ENCODE data around the gene DGKE.

DGKE gene

DNA sequence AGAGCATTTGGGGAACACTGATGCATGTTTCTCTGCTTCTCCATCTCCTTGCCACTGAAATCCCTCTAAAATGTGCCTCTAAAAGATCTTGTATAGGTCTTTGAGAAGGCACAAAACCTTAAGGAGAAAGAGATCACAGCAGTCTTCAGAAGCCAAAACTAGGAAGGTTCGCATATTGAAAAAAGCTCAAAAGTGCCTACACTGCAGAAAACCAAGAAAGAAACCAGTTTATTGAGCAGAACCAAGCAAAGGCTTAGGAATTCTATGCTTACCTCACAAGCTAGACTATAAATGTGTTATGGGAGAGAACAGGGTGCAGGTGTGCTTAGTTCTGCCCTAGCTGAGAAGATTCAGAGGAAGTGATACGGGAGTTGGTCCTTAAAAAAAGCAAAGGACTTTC is 16.6 kb downstream of the DGKE start:
- no peak for DNase-seq (ENCODE audit: low spot score)

DNA sequence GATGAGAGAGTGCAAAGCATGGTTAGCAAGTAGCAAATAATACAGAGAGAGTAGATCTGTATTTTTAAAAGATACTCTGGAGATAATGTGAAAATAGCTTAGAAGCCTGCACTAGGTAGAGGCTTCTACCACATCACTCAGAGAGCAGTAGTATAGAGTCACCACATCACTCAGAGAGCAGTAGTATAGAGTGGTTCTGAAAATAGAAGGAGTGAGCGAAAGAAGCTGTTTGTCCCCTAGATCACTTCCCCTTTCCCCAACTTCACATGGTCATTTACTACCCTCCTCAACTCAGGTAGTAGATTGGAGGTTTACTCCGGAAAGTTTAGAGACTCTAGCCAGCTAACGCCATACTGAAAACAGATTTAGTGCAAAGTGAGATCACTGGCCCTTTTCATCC is 17.1 kb downstream of the DGKE start:
- no peak for DNase-seq (ENCODE audit: low spot score)

DNA sequence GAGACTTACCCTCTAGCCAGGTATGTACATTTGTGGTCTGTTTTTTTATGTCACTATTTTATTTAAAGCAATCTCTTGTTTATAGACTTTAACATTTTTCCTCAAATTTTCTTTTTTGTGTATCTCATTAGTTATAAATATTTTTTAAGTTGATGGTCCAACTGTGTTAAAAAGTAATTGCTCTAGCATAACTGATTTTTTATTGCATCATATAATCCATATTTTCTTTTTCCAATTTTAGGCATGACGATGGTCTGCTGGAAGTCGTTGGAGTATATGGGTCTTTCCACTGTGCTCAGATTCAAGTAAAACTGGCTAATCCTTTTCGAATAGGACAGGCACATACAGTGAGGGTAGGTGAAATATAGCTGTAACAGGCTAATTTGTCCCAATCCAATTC is 27.9 kb downstream of the DGKE start:
- DNase-seq (ENCODE audit: low spot score), result no peak

DNA sequence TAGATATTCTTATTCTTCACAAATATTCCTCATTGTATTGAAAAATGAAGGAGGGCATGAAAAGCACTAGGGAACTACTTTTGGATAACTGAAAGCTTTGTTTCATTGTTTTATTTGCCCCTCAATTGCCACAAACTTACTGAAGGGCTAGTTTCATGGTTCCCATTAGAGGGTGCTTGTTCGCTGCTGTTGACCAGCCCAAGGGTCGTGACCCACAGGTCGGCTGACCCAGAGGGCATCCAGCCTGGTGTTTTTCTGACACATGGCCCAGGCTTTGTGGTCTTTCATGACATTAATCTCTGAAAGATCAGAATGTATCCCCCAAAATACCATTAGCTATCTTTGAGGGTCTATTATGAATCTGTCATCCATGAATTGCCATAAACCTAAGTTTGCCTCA is 30.0 kb downstream of the DGKE start:
- DNase-seq (ENCODE audit: low spot score), result no peak

DNA sequence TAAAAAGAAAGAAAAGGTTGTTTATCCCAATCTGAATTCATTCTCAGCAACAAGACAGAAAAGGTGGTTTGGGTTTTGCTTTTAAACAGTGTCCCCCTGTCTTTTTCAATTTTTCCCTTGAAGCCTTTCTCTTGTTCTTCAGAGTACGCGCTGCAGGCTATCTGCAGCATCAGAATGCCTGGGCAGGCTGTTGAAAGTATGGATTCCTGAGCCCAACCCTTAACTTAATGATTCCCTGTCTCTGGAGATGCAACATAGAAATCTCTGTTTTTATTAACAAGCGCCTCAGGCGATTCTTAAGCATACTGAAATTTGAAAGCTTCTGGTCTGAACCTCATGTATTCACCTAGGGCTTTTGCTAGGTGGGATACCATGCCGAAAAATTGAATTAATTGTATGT is 32.1 kb downstream of the DGKE start:
- DNase-seq (ENCODE audit: low spot score), result no peak

DNA sequence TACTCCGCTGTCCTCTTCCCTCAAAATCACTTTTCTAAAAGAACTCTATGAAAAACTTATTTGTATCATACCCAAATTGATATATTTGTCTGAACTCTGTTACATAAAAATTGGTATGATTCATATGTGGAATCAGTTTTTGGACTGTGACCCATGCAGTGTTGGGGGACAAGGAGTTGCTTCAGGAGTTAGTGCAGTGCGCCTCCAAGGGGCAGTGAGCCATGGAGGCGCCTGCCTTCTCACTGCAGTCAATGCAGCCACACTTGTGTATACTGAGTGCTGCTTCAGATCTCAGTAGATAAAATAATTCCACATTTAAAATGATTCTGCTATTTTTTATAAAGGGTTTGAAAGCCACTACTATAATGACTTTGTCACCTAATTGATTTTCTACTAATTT is 32.5 kb downstream of the DGKE start:
- DNase-seq (ENCODE audit: low spot score), result no peak

DNA sequence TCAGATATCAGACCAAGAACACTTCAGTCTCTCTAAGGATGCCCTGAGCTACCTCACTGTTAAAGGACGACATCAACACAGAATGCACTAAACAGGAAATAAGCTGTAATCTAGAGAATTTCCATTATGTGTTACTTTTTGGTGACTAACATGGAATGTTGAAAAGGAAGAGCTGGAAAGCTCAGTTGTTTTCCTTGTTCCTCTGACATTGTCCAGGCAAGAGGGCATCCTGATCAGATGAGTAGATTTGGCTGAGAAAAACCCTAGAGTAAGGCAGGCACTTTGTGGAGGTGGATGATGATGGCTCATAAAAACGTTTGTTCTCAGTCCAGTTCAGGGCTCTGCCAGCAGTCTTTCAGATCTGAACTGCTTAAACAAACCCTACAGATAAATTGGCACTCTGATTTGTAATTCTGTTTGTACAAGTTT is 34.0 kb downstream of the DGKE start:
- DNase-seq (ENCODE audit: low spot score), result peak; percentile 11

DNA sequence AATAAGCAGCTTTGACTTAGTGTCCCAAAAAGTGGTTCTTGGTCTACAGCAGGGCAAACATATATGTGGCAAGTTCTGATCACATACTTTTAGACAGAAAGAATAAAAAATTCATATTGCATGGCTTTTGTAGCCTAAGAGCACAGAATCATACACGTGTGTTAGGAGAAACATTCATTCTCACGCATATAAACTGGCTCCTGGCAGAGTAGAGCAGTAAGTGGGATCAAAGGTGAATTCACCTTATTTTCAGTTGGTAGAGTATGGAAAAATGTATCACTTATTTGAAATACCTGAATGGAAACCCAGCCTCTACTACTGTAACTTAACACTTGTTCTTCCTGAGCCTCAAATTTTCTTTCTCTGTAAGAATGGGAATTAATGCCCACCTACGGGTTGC is 34.8 kb downstream of the DGKE start:
- DNase-seq (ENCODE audit: low spot score), result no peak

DNA sequence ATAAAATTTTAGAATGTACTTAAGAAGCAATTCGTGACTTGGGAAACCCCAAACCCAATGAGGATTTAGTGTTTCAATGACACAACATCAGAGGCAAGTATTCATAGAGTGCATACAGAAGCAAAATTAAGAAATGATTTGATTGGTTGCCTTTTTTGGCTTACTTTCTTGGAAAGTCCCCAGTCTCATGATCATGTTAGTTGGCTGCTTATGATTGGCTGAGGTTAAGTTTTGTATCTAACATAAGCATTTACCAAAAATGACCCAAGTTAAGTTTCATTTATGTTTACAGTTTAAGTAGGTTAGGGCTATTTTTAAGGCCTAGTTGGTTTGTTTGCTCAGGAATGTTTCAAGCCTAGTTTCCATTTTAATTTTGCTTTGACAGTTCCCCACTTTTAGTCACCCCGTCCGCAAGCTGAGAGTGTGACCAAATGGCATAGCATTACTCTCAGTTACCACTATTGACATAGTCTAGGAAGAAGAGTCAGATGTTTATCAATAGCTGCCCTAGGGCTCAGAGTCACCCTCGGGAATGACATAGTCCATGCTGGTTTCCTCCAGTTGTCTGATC is 36.2 kb downstream of the DGKE start:
- no peak for DNase-seq (ENCODE audit: low spot score)

DNA sequence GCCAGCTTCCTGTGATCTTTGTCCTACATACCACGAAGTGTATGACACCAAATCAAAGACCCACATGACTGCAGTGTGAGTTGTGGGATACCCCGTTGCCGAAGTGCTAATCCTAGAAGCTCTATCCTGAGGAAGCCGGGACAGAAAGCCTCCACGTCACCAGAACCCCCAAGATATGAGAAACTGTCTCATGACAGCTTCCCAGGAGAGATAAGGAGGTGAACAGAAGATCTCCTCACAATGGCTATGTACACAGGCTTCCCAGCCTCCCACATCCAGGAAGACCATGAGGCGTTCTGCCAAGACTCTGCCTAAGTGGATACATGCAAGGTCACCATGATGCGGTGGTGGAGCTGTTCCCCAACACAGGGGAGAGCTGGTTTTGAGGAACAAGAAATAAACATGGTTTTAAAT is 42.8 kb downstream of the DGKE start:
- no peak for DNase-seq (ENCODE audit: low spot score)

DNA sequence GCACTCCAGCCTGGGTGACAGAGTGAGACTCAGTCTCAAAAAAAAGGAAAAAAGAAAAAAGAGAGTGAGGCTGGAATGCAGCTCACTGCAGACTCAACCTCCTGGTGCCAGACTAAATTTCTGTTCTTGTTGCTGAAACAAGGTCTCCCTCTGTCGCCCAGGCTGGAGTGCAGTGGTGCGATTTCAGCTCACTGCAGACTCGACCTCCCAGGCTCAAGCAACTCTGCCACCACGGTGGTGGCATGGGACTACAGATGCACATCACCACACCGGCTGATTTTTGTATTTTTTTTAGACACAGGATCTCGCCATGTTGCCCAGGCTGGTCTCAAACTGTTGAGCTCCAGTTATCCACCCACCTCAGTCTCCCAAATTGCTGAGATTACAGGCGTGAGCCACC is 45.3 kb downstream of the DGKE start:
- DNase-seq (ENCODE audit: low spot score), result no peak

DNA sequence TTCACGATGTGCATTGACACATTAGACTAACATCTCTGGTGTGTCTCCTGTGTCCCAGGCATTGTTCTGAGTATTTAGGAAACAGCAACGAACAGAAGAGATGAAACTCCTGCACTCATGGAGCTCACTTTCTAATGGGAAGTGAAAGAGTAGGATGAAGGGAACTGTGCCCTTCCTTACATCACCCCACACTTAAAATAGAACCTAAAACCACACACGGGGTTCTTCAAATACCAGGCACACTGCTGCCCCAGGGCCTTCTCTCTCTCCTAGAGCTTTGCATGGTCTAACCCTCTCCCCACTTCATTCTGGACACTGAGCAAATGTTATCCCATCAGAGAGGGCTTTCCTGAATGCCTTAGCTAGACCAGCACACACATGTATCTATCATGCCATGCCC is 46.2 kb downstream of the DGKE start:
- DNase-seq (ENCODE audit: low spot score), result no peak

DNA sequence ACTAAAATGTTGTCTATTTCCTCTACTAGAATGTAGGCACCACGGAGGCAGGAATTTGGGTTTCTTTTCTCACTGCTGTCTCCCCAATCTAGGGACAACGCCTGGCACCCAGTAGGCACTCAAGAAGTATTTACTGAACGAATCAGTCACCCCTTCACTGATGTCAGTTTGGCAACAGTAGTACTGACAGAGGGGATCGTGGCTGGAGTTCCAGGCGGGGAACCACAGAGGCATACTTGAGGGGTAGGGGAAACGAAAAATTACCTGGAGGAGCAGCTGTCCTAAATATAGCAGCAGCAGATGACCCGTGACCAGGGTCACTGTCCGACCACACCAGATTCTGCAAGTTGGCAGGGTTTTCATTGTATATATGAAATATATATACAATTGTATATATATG is 46.6 kb downstream of the DGKE start:
- no peak for DNase-seq (ENCODE audit: low spot score)

DNA sequence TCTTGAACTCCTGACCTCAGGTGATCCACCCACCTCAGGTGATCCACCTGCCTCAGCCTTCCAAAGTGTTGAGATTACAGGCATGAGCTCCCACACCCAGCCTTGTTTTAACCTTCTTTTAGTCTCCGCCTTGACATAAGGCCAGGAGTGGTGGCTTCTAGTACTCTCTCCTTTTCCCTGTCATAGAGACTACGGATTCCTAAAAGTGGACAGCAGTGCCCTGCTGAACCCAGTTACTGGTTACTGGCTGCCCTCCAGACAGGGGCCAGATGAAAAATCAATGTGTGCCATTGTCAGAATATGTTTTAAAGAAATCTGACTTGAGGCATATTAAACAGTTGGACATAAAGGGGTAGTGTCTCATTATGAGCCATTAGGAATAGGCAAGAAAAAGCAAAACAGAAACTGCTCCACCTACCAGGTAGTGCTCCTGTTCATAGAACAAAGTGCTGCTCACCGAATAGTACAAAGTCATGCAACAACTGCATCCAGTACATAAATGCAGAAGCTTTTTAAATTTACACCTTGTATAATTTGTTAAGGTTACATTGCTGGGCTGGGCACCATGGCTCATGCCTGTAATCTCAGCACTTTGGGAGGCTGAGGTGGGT is 47.8 kb downstream of the DGKE start:
- DNase-seq (ENCODE audit: low spot score), result no peak

DNA sequence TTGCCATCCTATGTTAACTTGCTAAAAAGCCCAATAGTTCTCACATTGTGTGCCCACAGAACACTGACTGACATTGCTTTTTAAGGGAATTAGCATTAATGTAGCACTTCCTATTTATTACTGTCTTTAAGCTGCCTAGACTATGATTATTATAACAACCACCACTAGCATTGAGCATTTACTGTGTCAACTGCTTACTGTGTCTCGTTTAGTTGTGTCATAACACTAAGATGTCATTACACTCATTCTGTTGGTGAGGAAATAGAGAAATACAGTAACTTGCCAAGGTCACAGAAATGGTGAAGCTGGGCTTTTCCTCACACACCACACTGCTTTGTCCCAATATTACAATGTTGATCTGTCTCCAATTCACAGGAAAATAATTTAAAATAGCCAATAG is 49.7 kb downstream of the DGKE start:
- no peak for DNase-seq (ENCODE audit: low spot score)

DNA sequence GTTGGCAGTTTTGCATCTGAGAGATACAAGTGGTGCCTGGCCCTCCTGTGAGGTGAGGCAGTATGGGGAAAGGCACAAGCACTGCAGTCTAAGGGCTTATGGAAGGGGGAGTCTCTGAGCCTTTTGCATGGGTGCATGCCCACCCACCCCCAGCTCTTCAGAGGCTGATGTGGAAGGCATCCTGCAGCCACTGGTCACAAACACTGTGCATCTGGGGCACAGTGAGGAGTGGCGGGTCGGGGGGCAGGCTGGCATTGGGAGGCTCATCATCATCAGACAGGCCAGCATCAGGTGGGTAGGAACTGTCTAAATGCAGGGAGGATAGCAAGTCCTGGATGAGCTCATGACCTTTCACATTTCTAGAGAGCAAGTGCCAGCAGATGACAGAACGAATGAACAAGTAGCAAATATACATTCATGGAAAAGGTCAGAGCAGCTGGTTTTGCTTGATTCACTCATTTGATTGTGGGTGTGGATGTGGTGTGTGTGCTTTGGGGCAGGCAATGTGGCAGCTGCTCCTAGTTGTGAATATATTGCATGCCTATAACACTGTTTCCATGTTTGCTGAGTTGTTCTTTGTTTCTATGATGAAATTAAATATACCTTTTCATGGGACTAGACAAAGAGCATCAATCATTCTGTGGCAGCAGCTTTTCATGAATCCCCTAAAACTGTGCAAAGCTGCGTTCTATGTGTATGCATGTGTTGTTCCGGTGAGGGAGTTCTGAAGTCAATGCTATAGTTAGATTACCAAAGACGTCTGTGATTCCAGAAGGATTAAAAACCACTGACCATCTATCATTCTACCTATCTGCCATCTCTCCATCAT is 50.7 kb downstream of the DGKE start:
- no peak for DNase-seq (ENCODE audit: low spot score)

DNA sequence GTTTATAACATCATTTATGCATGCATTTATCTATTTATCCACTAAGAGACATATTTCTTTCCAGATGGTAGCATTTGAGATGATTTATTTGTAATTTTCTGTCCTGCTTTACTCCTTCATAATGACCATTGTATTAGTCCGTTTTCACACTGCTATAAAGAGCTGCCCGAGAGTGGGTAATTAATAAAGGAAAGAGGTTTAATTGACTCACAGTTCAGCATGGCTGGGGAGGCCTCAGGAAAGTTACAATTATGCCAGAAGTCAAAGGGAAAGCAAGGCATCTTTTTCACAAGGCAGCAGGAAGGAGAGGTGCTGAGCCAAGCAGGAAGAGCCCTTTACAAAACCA is 51.3 kb downstream of the DGKE start:
- DNase-seq (ENCODE audit: low spot score), result no peak

DNA sequence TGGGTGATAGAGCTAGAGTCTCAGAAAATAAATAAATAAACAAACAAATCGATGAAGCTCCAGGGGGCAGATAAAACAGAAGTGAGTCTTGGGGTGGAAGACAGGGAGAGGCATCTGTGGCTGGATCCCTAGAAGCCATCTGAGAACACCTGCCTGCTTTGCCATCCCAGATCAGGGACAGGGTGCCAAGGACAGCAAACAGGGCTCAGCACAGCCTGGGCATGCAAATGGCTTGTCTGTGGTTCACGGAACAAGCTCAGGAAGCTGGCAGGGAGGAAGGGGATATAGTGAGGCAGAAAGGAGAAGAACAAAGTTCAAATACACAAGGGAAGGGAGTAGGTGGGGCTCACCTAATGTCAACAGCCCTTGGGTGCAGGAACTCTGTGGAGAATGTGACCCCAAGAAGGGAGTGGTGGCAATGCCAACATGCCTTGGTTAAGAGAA is 52.4 kb downstream of the DGKE start:
- no peak for DNase-seq (ENCODE audit: low spot score)

DNA sequence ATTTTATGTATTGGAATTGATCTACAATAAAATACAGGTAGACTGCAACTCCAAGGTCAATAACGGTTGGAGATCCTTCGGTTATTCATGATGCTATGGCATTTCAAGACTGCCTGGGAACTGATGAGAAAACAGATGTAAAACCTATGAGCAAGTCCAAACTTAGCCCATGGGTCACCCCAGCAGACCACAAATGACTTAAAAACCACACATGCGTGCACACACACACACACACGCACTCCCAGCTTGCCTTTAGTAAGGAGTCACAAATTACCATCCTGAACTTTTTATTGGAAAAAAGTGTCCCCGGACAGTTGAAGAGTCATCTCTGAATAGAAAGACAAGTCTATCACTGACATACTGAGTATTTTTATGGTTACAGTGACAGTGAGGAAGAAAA is 53.2 kb downstream of the DGKE start:
- no peak for DNase-seq (ENCODE audit: low spot score)

DNA sequence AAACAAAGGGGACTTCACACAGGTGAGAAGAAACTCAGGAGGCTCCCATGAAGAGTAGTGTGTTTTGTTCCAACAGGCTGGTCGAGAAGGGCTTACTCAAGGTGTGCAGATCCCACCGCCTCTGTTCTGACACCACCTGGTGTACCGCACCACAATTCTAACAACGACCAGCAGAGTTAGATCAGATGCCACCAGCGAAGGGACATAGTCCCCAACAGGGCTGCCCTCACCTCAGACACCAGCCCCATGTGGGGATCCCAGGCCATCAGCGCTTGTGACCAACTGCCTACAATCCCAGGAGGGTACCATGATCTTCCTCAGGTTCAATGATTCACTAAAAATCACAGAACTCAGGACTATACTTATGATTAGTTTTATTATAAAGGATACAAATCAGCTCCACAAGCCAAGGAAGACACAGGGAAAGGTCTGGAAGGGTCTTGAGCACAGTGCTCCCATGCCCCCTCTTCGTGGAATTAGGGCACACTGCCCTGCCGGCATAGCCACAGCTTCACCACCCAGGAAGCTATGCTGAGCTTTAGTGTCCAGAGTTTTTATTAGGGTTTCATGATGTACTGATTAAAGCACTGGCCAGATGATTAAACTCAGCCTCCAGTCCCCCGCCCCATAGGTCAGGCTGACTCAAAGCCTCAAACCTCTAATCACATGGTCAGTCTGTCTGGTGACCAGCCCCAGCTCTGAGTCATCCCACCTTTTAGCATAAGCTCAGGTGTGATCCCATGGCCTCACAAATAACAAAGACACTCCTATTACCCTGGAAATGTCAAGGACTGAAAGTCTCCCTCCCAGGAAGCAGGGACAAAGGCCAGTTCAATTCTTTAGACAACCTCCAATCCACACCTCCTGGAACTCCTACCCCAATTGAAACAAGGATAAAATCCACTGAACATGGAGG is 53.9 kb downstream of the DGKE start:
- no peak for DNase-seq (ENCODE audit: low spot score)

DNA sequence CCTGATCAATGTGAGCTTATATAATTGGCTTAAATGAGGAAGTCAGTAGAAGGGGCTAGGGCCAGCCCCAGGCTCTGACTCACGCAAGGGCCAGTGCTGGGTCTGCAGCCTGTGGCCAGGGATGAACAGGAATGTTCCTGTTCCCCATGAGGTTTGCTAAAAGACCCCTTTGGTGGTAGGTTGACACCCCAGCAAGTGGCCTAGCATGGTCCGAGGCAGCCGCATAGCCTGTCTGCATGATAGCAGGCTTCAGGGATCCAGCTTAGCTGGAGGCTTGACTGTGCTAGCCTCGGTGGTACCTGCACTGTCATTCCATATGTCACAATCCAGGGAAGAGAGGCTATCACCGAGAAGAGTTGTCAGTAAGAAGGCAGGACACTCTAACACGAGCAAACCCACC is 56.4 kb downstream of the DGKE start:
- DNase-seq (ENCODE audit: low spot score), result no peak

DNA sequence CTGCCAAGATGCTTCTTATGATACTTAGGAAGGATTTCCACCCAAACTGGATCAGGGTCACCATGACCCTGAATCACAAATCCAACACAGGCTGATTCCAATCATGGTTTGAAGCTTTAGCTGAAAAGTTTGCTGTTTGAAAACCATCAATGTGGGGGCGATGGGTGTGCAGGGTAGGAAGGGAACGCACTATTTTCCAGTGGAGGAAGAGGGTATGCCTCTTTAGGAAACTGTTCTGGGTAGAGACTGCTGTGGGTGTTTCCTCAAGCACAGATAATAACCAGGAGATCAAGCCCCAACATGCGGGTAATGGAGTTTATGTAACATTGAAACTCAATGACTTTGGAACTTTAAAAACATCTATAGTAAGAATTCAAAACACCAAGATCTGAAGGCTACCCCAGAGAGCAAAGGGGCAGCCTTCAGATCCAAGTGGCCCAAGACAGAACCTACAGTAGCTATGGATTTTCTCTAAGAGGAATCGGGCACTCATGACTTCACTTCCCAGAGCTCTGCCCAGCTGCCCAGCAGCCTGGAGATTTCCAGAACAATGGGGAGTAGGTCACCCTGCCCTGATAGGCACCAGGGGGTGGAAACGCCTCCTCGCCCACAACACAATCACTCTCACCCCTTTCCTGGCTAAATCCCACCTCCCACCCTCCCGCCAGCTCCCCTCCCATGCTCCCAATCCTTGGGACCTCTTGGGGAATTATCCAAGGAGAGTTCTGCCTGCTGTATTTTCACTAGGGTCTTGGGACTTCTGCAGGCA is 57.1 kb downstream of the DGKE start:
- no peak for DNase-seq (ENCODE audit: low spot score)
